AG04449 (cell line): ENCODE data around the gene DEPDC7.
A peak's percentile ranks its signal among the peaks of the same experiment; 100 is the strongest.

Experiments
- CTCF ChIA-PET: fragments of 350-600 bp; formaldehyde crosslinking; extraction: SDS; loops from one replicate; lab custom pipeline; 2021; ENCODE audit warnings: antibody characterized with exemption; lab: Yijun Ruan, JAX
- POLR2A ChIA-PET: fragments of 400-600, 350-600 bp; formaldehyde crosslinking; extraction: SDS; loops from one replicate; lab custom pipeline; 2020; ENCODE audit warnings: antibody characterized with exemption, inconsistent platforms; lab: Yijun Ruan, JAX
- DNase-seq: peaks from one replicate; pipeline ENCODE4 v3.0.0-alpha.2; 2010; ENCODE audit warnings: low read depth, low spot score
- H3K4me3 ChIP-seq: 2 replicates; pipeline ENCODE4 v1.5.1; 2011; ENCODE audit warnings: low read depth, mild to moderate bottlenecking, control low read depth, low read length
- CTCF ChIP-seq: IDR thresholded peaks from one replicate; pipeline ENCODE4 v1.5.1; 2011; ENCODE audit warnings: mild to moderate bottlenecking, moderate library complexity, low read length, control low read depth, inconsistent platforms; ENCODE audit not compliant: insufficient read depth; ENCODE audit errors: missing control alignments

Gene DEPDC7

GRCh38 chr11:33064866-33065265, 49.2 kb downstream of the DEPDC7 start:
- no peak for DNase-seq
- ChIA-PET POLR2A (interaction anchor here (1.9 kb wide), 1 partner anchor 49 kb away, joined by 4 read pairs; the partner anchor contains the start of gene DEPDC7), CTCF (interaction anchor here (0.8 to 13.5 kb wide), 27 partner anchors 10 to 255 kb away, joined by 3 to 415 read pairs (median 5); no protein-coding TSS in a partner anchor)
- H3K4me3 ChIP-seq, result no peak overlapping the region
- no peak for TF ChIP-seq CTCF

- peak; percentile 97 for TF ChIP-seq CTCF
- CTCF ChIA-PET, result interaction anchor here (0.7 to 13.5 kb wide), 30 partner anchors 9 to 256 kb away, joined by 3 to 415 read pairs (median 5); no protein-coding TSS in a partner anchor
- H3K4me3 ChIP-seq, result no peak overlapping the region
- POLR2A ChIA-PET, result interaction anchor here (1.0 to 1.9 kb wide), 2 partner anchors 26 to 49 kb away, joined by 4 read pairs; partner anchors contain the start of genes DEPDC7 and TCP11L1
- no peak for DNase-seq
These were observed 49.9 kb downstream of the DEPDC7 start for GRCh38 chr11:33065445-33066178.

- no peak for TF ChIP-seq CTCF
- no peak for DNase-seq
- no peak overlapping the region for H3K4me3 ChIP-seq
- POLR2A ChIA-PET, result no interaction called here
- CTCF ChIA-PET, result interaction anchor here (3.2 to 13.5 kb wide), 4 partner anchors 12 to 258 kb away, joined by 18 to 415 read pairs (median 44); no protein-coding TSS in a partner anchor
These were observed 51.6 kb downstream of the DEPDC7 start for GRCh38 chr11:33067294-33067693.

GRCh38 chr11:33068611-33069340, 53.1 kb downstream of the DEPDC7 start:
- TF ChIP-seq CTCF, result no peak
- no peak overlapping the region for H3K4me3 ChIP-seq
- no peak for DNase-seq
- CTCF ChIA-PET, result interaction anchor here (1.0 to 13.5 kb wide), 5 partner anchors 9 to 260 kb away, joined by 4 to 415 read pairs (median 5); no protein-coding TSS in a partner anchor
- POLR2A ChIA-PET, result no interaction called here

- ChIA-PET CTCF (interaction anchor here (1.2 to 13.5 kb wide), 3 partner anchors 9 to 111 kb away, joined by 5 to 415 read pairs (median 6); no protein-coding TSS in a partner anchor), POLR2A (no interaction called here)
- no peak overlapping the region for H3K4me3 ChIP-seq
- no peak for DNase-seq
- no peak for TF ChIP-seq CTCF
These were observed 56.8 kb downstream of the DEPDC7 start for GRCh38 chr11:33072465-33072864.
